IPS-20b (cell line): Measurements from ENCODE around the gene MAGEB1.

ENCODE experiments used
- H3K27ac ChIP-seq: one replicate; pipeline ENCODE4 v1.5.1; 2013; ENCODE audit warnings: low read length
- H3K27me3 ChIP-seq: 2 replicates; pipeline ENCODE4 v1.6.1; 2013; ENCODE audit warnings: mild to moderate bottlenecking, low read length, inconsistent platforms; ENCODE audit not compliant: insufficient read depth
- H3K36me3 ChIP-seq: 2 replicates; pipeline ENCODE4 v1.6.1; 2013; ENCODE audit warnings: low read depth, mild to moderate bottlenecking, inconsistent platforms, low read length, moderate library complexity; ENCODE audit not compliant: insufficient read depth
- H3K4me1 ChIP-seq: 2 replicates; pipeline ENCODE4 v1.6.1; 2013; ENCODE audit warnings: mild to moderate bottlenecking, control low read depth, inconsistent platforms, low read length, moderate library complexity; ENCODE audit not compliant: insufficient read depth
- H3K4me3 ChIP-seq: 2 replicates; pipeline ENCODE4 v1.5.1; 2013; ENCODE audit warnings: mild to moderate bottlenecking, low read length, inconsistent platforms
- H3K9ac ChIP-seq: 2 replicates; pipeline ENCODE4 v1.6.1; 2013; ENCODE audit warnings: low read depth, mild to moderate bottlenecking, inconsistent platforms, low read length, moderate library complexity
- H3K9me3 ChIP-seq: 2 replicates; pipeline ENCODE4 v1.6.1; 2013; ENCODE audit warnings: mild to moderate bottlenecking, low read depth, low read length, inconsistent platforms; ENCODE audit not compliant: insufficient read depth

MAGEB1 gene, protein sequence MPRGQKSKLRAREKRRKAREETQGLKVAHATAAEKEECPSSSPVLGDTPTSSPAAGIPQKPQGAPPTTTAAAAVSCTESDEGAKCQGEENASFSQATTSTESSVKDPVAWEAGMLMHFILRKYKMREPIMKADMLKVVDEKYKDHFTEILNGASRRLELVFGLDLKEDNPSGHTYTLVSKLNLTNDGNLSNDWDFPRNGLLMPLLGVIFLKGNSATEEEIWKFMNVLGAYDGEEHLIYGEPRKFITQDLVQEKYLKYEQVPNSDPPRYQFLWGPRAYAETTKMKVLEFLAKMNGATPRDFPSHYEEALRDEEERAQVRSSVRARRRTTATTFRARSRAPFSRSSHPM

DNA sequence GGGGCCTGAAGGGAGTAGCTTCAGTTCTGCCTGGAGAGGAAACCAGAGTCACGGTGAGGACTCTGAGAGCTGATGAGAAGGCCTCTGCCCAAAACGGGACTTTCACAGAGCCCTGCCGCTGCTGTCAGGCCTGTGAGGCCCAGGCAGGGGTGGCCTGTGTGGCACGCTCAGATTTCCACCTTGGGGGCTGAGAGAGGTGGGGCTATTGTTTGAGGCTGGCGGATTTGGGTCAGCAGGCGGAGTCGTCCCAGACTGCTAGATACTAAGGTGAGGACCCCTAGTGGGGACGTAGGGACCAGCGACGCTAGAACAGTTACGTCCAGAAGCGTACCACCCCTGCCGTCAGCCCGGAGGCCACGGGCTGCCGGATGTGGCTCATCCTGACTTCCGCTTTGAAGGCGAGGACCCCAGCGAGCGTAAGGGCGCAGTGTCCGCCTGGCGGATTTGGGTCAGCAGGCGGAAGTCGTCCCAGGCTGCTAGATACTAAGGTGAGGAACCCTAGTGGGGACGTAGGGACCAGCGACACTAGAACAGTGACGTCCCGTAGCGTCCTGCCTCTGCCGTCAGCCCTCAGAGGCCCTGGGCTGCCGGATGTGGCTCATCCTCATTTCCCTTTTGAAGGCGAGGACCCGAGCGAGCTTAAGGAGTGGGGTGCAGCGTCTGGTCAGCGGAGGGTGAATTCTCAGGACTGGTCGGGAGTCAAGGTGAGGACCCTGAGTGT lies at the start of gene MAGEB1:
MAGEB1 (plus strand) TSS at position 378 of the 721 bp plus-strand sequence. CDS start 3,348 bp downstream, outside the sequence.
- Histone ChIP-seq H3K4me1 (no peaks in the 10 kb centered on the region), H3K27me3 (no peaks in the 10 kb centered on the region), H3K9ac (no peak within 1 kb of the TSS), H3K9me3 (no peaks in the 10 kb centered on the region), H3K36me3 (no peaks in the 10 kb centered on the region), H3K27ac (no peak within 1 kb of the TSS), H3K4me3 (no peak within 1 kb of the TSS)

DNA sequence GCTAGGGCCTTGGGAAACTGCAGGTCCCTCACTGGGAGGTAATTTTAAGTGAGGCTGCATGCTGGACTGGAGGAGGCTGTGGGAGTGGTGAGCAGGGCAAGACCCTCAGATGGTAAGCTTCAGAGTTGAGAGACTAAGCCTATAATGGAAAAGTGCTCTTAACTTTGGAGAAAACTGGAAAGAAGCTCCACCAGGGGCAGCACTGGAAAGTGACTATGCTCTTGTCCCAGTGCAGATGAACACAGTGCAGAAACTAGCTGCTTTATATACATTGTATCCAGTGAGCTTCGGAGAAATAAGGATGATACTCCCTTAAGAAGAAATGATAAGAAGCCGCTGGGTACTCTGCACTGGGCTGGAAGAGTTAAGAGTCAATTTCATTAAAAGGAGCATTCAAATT lies 34.8 kb upstream of the MAGEB1 start:
- no peaks in the 10 kb centered on the region for H3K9me3 ChIP-seq
- H3K27ac ChIP-seq: no peak overlapping the region
- H3K27me3 ChIP-seq: no peaks in the 10 kb centered on the region
- H3K36me3 ChIP-seq: no peaks in the 10 kb centered on the region
- no peak overlapping the region for H3K9ac ChIP-seq
- H3K4me3 ChIP-seq: no peak overlapping the region
- H3K4me1 ChIP-seq: no peaks in the 10 kb centered on the region

DNA sequence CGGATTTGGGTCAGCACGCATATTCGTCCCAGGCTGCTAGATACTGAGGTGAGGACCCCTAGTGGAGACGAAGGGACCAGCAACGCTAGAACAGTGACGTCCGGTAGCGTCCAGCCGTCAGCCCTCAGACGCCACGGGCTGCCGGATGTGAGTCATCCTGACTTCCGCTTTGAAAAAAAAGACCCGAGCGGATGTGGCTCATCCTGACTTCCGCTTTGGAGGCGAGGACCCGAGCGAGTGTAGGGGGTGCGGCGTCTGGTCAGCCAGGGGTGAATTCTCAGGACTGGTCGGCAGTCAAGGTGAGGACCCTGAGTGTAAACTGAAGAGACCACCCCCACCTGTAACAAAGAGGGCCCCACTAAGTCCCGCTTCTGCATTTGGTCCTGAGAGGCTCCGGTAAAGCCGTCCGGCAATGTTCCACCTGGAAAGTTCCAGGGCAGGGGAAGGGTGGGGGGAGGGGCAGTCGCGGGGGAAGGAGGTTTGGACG lies 31.5 kb upstream of the MAGEB1 start, which contains the start of gene MAGEB2:
MAGEB2 (plus strand) TSS at position 207 of the 487 bp plus-strand sequence. CDS start 3,018 bp downstream, outside the sequence.
- H3K9me3 ChIP-seq: no peaks in the 10 kb centered on the region
- no peak within 1 kb of the TSS for H3K27ac ChIP-seq
- no peak within 1 kb of the TSS for H3K4me3 ChIP-seq
- no peaks in the 10 kb centered on the region for H3K36me3 ChIP-seq
- no peaks in the 10 kb centered on the region for H3K27me3 ChIP-seq
- peaks cover 5% of the 10 kb centered on the region; the same call in 1 of the 2 replicates for H3K4me1 ChIP-seq
- no peak within 1 kb of the TSS for H3K9ac ChIP-seq

DNA sequence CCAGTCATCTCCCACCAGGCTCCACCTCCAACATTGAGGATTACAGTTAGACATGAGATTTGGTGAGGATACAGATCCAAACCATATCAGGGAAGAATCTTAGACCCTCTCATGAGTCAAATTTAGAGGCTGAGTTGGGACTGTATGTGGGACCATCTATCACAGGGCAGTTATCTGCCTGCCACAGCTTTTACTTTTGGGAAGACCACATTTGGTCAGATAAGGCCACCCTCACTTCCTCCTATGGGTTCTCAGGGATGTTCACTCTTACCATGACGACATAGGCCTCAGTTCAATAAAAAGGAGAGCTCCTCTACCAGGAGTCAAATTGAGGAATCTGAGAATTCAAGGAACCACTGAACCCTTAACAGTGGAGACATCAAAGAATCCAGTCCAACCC lies 29.5 kb upstream of the MAGEB1 start:
- H3K9me3 ChIP-seq: no peaks in the 10 kb centered on the region
- no peak overlapping the region for H3K9ac ChIP-seq
- no peak overlapping the region for H3K27ac ChIP-seq
- H3K4me3 ChIP-seq: no peak overlapping the region
- peaks cover 5% of the 10 kb centered on the region; the same call in 1 of the 2 replicates for H3K4me1 ChIP-seq
- H3K27me3 ChIP-seq: no peaks in the 10 kb centered on the region
- no peaks in the 10 kb centered on the region for H3K36me3 ChIP-seq

DNA sequence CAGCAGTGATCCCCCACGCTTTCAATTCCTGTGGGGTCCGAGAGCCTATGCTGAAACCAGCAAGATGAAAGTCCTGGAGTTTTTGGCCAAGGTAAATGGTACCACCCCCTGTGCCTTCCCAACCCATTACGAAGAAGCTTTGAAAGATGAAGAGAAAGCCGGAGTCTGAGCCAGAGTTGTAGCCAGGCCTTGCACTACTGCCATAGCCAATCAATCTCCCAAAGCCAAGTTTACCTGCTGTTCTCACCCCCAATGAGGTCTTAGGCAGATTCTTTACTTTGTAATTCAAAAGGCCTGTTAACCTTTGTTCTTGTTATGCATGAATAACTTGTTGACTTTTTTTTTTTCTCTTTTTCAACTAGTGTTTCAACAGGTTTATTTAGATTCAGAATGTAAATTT lies 27.6 kb upstream of the MAGEB1 start:
- H3K4me1 ChIP-seq: peaks cover 5% of the 10 kb centered on the region; the same call in 1 of the 2 replicates
- no peaks in the 10 kb centered on the region for H3K9me3 ChIP-seq
- no peaks in the 10 kb centered on the region for H3K27me3 ChIP-seq
- H3K36me3 ChIP-seq: no peaks in the 10 kb centered on the region
- H3K4me3 ChIP-seq: no peak overlapping the region
- no peak overlapping the region for H3K9ac ChIP-seq
- H3K27ac ChIP-seq: no peak overlapping the region

GRCh38 chrX:30220661-30221060 lies 26.3 kb upstream of the MAGEB1 start:
- no peaks in the 10 kb centered on the region for H3K36me3 ChIP-seq

GRCh38 chrX:30224536-30224935 lies 22.4 kb upstream of the MAGEB1 start:
- Histone ChIP-seq H3K36me3 (no peaks in the 10 kb centered on the region), H3K27ac (no peak overlapping the region), H3K4me1 (no peaks in the 10 kb centered on the region; the same call in 1 of the 2 replicates), H3K4me3 (no peak overlapping the region), H3K9me3 (no peaks in the 10 kb centered on the region), H3K9ac (no peak overlapping the region), H3K27me3 (no peaks in the 10 kb centered on the region)

More at GRCh38 chrX:30220661-30221060, 26.3 kb upstream of the MAGEB1 start:
- Histone ChIP-seq H3K4me1 (peaks cover 5% of the 10 kb centered on the region; the same call in 1 of the 2 replicates), H3K9ac (no peak overlapping the region), H3K4me3 (no peak overlapping the region), H3K27me3 (no peaks in the 10 kb centered on the region), H3K9me3 (no peaks in the 10 kb centered on the region), H3K27ac (no peak overlapping the region)

- Histone ChIP-seq H3K4me3 (no peak overlapping the region; the same call in 1 of the 2 replicates), H3K9me3 (no peaks in the 10 kb centered on the region), H3K9ac (no peak overlapping the region), H3K4me1 (no peaks in the 10 kb centered on the region), H3K27ac (no peak overlapping the region), H3K27me3 (no peaks in the 10 kb centered on the region), H3K36me3 (no peaks in the 10 kb centered on the region)
These were observed 18.4 kb upstream of the MAGEB1 start for GRCh38 chrX:30228526-30228925.

GRCh38 chrX:30230395-30230794 lies 16.6 kb upstream of the MAGEB1 start, which contains the start of gene MAGEB3:
MAGEB3 (plus strand) TSS chrX:30230657; CDS start chrX:30235925, 5,268 bp downstream.
- no peak within 1 kb of the TSS for H3K27ac ChIP-seq
- H3K9me3 ChIP-seq: no peaks in the 10 kb centered on the region
- H3K4me3 ChIP-seq: no peak within 1 kb of the TSS
- no peak within 1 kb of the TSS for H3K9ac ChIP-seq
- no peaks in the 10 kb centered on the region for H3K4me1 ChIP-seq
- H3K27me3 ChIP-seq: no peaks in the 10 kb centered on the region
- no peaks in the 10 kb centered on the region for H3K36me3 ChIP-seq

DNA sequence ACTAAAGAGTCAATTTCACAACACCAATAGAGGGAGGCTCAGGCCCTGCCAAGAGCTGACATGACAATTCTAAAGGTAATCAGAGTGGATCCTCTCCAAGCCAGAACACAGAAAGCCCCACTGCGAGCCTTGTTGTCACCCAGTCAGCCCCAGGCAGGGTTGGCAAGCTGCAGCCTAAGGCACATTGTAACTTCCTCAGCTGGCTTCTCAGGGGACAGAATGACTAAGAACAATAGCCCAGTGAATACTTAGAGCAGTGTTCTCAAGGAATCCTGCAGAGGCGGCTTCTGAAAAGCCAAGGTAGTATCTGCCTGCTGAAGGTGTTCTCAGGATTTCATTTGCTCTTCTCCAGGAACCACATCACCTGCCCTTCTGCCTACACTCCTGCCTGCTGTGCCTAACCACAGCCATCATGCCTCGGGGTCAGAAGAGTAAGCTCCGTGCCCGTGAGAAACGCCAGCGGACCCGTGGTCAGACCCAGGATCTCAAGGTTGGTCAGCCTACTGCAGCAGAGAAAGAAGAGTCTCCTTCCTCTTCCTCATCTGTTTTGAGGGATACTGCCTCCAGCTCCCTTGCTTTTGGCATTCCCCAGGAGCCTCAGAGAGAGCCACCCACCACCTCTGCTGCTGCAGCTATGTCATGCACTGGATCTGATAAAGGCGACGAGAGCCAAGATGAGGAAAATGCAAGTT lies 5.1 kb upstream of the MAGEB1 start, which contains the start of gene MAGEB4:
MAGEB4 (plus strand) TSS at position 277 of the 692 bp plus-strand sequence; CDS start at position 413, 136 bp downstream.
- no peak within 1 kb of the TSS for H3K4me3 ChIP-seq

DNA sequence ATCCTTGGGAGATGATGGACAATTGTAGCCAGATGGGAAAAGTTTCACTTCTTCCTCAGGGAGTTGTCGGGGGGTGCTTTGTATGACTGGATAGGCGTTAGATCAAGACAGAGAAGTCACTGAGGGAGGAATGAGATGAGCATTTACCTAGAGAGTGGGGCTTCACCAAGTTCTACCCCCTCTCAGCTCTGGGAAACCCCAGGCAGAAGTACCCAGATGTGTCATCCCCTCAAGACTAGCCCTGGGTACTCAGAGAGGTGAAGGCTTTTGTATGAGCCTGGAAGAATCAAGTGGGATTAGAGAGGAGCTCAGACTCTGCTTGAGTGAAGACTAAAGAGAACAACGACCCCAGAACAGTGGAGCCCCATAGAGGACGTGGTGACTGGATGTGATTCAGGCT lies 1.9 kb downstream of the MAGEB1 start:
- no peak overlapping the region for H3K4me3 ChIP-seq
- no peaks in the 10 kb centered on the region for H3K27me3 ChIP-seq
- no peak overlapping the region for H3K9ac ChIP-seq
- H3K9me3 ChIP-seq: no peaks in the 10 kb centered on the region
- no peak overlapping the region for H3K27ac ChIP-seq
- no peaks in the 10 kb centered on the region for H3K4me1 ChIP-seq
- no peaks in the 10 kb centered on the region for H3K36me3 ChIP-seq

More for the DNA sequence above, 5.1 kb upstream of the MAGEB1 start, which contains the start of gene MAGEB4:
- Histone ChIP-seq H3K4me1 (no peaks in the 10 kb centered on the region), H3K9ac (no peak within 1 kb of the TSS), H3K36me3 (no peaks in the 10 kb centered on the region), H3K27me3 (no peaks in the 10 kb centered on the region), H3K27ac (no peak within 1 kb of the TSS), H3K9me3 (no peaks in the 10 kb centered on the region)
